ENCODE data around the gene APLP2. TPM values are rescaled to one million over a fixed set of nuclear protein-coding genes. Genes with fewer than 3 reads are reported as not detected.
"Not testable (repeated sequence)": the region's sequence is repeated elsewhere in the genome, so short reads cannot be mapped to it uniquely, and the experiment has no call there.

Gene APLP2
- total RNA-seq, result 214 TPM

- peak; percentile 99 for DNase-seq (ENCODE audit: low spot score)
- ATAC-seq, result peak; percentile 80
Measured at GRCh38 chr11:130069659-130070108, at the start of gene APLP2. APLP2 (plus strand) TSS chr11:130069894; CDS start chr11:130069978, 84 bp downstream.

GRCh38 chr11:130020323-130020722, 49.4 kb upstream of the APLP2 start:
- no peak for ATAC-seq
- DNase-seq (ENCODE audit: low spot score), result no peak

GRCh38 chr11:130021606-130022005, 48.1 kb upstream of the APLP2 start:
- DNase-seq (ENCODE audit: low spot score); ATAC-seq: not testable (repeated sequence)

- no peak for DNase-seq (ENCODE audit: low spot score)
Measured at GRCh38 chr11:130022799-130023198, 46.9 kb upstream of the APLP2 start.

GRCh38 chr11:130023204-130023603, 46.5 kb upstream of the APLP2 start:
- DNase-seq (ENCODE audit: low spot score), result no peak
- no peak for ATAC-seq

More at GRCh38 chr11:130022799-130023198, 46.9 kb upstream of the APLP2 start:
- ATAC-seq, result no peak

GRCh38 chr11:130024361-130024760, 45.3 kb upstream of the APLP2 start:
- DNase-seq (ENCODE audit: low spot score) (no peak), ATAC-seq (no peak)

- DNase-seq (ENCODE audit: low spot score) (no peak), ATAC-seq (no peak)
Measured at GRCh38 chr11:130025371-130025770, 44.3 kb upstream of the APLP2 start.

- ATAC-seq, result no peak
- no peak for DNase-seq (ENCODE audit: low spot score)
Measured at GRCh38 chr11:130029137-130029536, 40.6 kb upstream of the APLP2 start.

GRCh38 chr11:130031056-130031455, 38.6 kb upstream of the APLP2 start:
- ATAC-seq, result no peak
- DNase-seq (ENCODE audit: low spot score), result no peak

GRCh38 chr11:130031945-130032344, 37.7 kb upstream of the APLP2 start:
- DNase-seq (ENCODE audit: low spot score) (no peak), ATAC-seq (no peak)

- ATAC-seq (no peak), DNase-seq (ENCODE audit: low spot score) (no peak)
Measured at GRCh38 chr11:130032931-130033330, 36.8 kb upstream of the APLP2 start.

GRCh38 chr11:130034236-130034635, 35.5 kb upstream of the APLP2 start:
- no peak for ATAC-seq
- DNase-seq (ENCODE audit: low spot score), result no peak

GRCh38 chr11:130037058-130037457, 32.6 kb upstream of the APLP2 start:
- ATAC-seq, result peak; percentile 37
- no peak for DNase-seq (ENCODE audit: low spot score)

- no peak for DNase-seq (ENCODE audit: low spot score)
- no peak for ATAC-seq
Measured at GRCh38 chr11:130037881-130038585, 31.7 kb upstream of the APLP2 start.

GRCh38 chr11:130040281-130040940, 29.3 kb upstream of the APLP2 start:
- ATAC-seq (no peak), DNase-seq (ENCODE audit: low spot score) (no peak)

- no peak for DNase-seq (ENCODE audit: low spot score)
- ATAC-seq, result no peak
Measured at GRCh38 chr11:130042093-130042591, 27.6 kb upstream of the APLP2 start.

GRCh38 chr11:130043575-130043974, 26.1 kb upstream of the APLP2 start:
- DNase-seq (ENCODE audit: low spot score) (no peak), ATAC-seq (peak; percentile 29)

GRCh38 chr11:130047141-130047540, 22.6 kb upstream of the APLP2 start:
- no peak for ATAC-seq

GRCh38 chr11:130049328-130049771, 20.3 kb upstream of the APLP2 start:
- ATAC-seq, result no peak
- DNase-seq (ENCODE audit: low spot score), result no peak

More at GRCh38 chr11:130047141-130047540, 22.6 kb upstream of the APLP2 start:
- DNase-seq (ENCODE audit: low spot score), result no peak

GRCh38 chr11:130050257-130050656, 19.4 kb upstream of the APLP2 start:
- ATAC-seq (peak; percentile 30), DNase-seq (ENCODE audit: low spot score) (no peak)

- ATAC-seq (no peak), DNase-seq (ENCODE audit: low spot score) (no peak)
Measured at GRCh38 chr11:130051082-130051481, 18.6 kb upstream of the APLP2 start.

GRCh38 chr11:130052567-130052966, 17.1 kb upstream of the APLP2 start:
- ATAC-seq, result no peak
- no peak for DNase-seq (ENCODE audit: low spot score)

All from left lobe of liver (tissue), 2 donors.